HG03066 (cell line): Measurements from ENCODE around the gene RNF2.

Experiments
- ATAC-seq: cut with Tn5 transposase; IDR thresholded peaks from one replicate; pipeline ENCODE4 v1.9.1; 2021; ENCODE audit warnings: low read depth; ENCODE audit not compliant: unreplicated experiment

RNF2 gene

DNA sequence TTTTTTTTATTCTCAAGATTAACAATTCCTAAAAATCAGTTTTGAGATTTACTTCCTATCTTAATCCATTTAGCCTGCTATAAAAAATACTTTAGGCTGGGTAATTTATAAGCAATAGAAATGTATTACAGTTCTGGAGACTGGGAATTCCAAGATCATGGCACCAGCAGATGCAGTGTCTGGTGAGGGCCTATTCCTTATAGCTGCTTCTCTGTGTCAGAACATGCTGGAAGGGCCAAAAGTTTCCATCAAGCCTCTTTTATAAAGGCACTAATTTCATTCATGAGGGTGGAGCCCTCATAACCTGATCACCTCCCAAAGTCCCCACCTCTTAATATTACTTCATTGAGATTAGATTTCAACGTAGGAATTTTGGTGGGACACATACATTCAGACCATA is 41.7 kb downstream of the RNF2 start:
- no peak for ATAC-seq

DNA sequence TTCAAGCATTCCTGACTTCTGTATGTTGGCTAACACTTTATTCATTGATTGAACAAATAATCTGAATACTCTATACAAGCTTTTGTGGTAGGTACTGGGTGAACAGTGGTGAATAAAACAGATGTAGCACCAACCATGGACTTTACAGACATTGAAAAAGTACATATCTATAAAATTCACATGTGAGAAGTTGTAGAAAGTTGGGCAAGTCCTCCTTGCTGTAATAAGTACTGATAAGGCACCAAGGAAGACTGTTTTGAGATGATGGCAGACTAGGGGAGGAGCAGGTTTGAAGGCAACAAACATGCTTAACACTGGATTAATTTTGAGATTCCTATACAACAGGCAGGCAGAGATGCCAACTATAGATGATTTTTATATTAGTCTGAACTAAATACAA is 42.4 kb downstream of the RNF2 start:
- ATAC-seq: no peak

- ATAC-seq: no peak
These were observed 46.1 kb downstream of the RNF2 start for GRCh38 chr1:185091480-185091879.

DNA sequence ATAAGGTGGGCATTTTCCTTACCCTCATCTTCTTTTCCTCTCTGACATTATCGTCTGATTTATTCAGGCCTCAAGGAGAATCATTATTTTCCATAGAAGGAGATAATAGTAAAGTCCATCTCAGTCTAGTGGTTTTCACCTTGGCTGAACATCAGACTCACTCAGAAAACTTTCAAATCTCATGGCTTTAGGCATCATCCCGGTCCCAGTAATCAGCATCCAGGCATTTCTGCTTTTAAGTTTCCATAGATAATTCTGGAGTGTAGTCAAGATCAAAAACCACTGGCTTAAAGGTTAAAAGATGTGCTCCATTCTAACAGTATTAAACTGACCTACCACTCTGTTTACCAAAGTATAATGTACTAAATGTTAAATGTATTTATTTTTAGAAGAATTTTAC is 49.4 kb downstream of the RNF2 start:
- no peak for ATAC-seq

DNA sequence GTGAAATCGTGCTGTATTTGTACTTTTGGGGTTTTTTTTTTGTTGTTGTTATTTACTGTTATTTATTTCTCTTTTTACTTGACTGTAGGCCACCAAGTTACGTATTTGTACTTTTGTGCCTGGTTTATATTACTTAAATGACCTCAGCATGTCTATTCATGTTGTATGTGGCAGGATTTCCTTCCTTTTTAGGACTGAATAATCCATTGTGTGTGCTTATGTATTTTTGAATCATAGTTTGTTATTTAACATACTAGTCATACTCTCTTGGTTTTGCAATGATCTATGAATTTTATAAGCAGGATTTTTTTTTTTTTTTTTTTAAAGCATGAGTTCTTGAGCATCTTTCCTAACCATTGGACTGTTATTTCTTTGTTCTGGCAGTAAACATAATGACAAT is 51.2 kb downstream of the RNF2 start:
- no peak for ATAC-seq

GRCh38 chr1:185104083-185104482 is 58.7 kb downstream of the RNF2 start:
- ATAC-seq: no peak

DNA sequence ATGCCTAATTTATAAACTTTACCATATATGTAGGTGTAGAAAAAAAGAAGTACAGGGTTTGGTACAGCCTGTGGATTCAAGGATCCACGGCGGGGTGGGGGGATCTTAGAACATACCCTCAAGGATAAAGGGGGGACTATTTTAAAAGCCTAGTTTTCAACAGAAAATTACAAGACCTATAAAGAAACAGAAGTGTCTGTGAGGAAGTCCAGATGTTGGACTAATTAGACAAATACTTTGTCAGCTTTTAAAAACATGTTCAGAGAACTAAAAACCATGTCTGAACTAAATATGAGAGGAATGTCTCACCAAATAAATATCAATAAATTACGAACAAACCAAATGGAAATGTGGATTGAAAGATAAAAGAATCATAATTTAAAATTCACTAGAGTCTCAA is 59.8 kb downstream of the RNF2 start:
- ATAC-seq: no peak

DNA sequence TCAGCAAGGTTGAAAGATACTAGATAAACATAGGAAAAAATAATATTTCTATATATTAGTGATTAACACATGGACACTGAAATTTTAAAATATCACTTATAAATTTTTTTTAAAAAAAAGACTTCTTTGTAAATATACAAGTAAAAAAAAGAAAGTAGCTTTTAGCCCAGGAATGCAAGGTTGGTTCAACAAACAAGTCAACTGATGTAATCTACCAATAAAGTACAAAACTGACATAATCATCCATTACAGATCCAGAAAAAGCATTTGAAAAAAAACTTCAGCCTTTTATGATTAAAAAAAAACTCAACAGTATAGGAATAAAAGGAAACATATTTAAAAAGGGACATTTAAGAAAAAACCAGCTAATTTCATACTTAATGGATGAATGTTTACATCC is 63.0 kb downstream of the RNF2 start:
- ATAC-seq: no peak

GRCh38 chr1:185110145-185110544 is 64.8 kb downstream of the RNF2 start:
- ATAC-seq: no peak

DNA sequence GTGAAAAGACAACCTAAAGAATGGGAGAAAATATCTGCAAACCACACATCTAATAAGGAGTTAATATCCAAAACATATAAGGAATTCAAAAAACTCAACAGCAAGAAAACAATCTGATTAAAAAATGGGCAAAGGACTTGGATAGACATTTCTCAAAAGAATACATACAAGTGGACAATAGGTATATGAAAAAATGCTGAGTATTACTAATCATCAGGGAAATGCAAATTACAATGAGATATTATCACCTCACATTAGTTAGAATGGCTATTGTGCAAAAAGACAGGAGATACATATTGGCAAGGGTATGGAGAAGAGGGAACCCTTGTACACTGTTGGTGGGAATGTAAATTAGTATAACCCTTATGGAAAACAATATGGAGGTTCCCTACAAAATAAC is 66.5 kb downstream of the RNF2 start:
- ATAC-seq: no peak

DNA sequence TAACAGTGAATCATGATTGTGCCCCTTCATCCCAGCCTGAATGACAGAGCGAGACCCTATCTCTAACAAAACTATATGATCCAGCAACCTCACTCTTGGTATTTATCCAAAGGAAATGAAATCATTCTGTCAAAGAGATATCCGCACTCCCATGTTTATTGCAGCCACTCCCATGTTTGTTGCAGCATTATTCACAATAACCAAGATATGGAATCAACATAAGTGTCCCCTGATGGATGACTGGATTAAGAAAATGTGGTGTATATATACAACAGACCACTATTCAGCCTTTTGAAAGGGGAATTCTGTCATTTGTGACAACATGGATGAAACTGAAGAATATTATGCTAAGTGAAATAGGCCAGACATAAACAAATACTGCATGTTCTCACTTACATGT is 67.0 kb downstream of the RNF2 start:
- no peak for ATAC-seq

DNA sequence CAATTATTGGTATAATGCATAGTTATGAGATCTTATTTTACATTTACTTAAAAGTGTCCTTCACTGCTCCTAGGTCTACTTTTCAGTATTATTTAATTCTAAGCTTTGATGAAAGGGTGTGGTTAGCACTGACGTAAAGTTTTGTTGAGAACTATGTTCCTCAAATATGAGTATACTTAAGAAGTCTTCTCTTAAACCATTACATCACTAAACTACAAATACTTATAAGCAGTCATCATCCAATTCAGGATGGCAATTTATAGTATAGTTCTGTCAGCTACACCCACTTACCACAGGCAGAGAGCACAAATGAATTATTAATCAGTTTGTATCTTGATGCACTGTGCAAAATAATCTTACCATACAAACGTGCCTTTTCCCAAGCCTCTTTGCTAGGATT is 84.3 kb downstream of the RNF2 start:
- no peak for ATAC-seq

DNA sequence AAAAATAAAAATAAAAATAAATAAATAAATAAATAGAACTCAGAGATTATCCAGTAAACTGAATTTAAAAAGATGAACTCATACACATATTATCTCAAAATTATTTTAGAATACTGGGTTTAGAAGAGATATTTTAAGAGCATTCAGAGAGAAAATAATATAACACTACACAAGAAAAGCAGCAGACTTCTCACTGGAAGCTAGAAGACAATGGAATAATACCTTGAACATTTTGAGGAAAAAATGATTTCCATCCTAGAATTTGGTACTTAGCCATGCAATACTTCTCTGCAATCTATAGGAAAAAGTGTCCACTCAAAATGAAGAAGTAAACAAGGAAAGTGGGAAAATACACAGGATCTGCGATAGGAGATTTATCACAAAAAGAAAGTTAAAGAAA is 87.2 kb downstream of the RNF2 start:
- ATAC-seq: no peak

DNA sequence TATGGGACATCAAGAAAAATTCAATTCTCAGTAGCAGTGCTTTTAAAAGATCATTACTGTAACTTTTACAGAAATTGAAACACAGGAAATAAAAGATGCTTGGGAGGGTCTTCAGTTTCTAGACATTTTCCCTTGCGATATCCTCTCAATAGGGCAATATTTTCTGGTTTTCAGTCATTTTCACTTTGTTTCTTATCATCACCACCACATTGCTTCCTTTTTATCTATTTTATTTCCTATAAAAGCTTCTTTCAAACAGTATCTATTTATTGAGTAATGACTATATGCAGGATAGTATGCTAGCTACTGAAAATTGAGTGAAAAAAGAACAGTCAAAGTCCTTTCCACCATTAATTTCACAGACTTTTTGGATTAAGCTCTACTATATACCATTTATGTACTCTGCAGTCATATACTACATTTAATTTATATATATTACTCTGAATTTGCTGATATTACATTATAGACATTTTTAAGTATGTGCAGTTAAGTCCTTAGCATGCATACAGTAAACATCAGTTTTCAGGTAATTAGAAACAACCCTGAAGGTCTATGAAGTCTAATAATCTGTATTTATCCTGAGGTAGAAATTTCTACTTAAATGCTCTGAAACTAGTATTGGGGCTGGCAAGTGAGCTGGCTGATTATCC is 92.7 kb downstream of the RNF2 start:
- ATAC-seq: no peak

GRCh38 chr1:185139246-185139645 is 93.9 kb downstream of the RNF2 start:
- ATAC-seq: no peak

DNA sequence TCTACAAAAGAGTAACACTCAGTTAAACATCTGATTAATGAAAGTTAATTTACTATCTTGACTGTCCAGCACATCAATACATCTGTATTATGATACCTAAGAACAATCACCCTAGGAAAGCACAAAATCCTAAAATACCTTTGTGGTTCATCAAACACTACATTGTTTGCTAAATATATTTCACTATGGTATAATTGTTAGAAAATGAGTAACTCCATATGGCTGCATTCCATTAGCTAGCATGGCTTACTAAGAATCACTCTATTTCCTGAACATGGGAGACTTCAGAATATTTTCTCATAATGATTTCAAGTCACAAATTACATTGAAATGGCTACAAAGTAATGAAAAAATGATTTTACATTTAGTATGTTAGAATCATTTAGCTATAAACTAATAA is 98.9 kb downstream of the RNF2 start:
- no peak for ATAC-seq

- no peak for ATAC-seq
These were observed 105.9 kb downstream of the RNF2 start for GRCh38 chr1:185151215-185151614.
